ENCODE measurements around the gene SRSF10. TPM values are rescaled to one million over a fixed set of nuclear protein-coding genes. Genes with fewer than 3 reads are reported as not detected.

SRSF10 gene
- total RNA-seq: 74.4 and 92.8 TPM in 2 replicates

DNA sequence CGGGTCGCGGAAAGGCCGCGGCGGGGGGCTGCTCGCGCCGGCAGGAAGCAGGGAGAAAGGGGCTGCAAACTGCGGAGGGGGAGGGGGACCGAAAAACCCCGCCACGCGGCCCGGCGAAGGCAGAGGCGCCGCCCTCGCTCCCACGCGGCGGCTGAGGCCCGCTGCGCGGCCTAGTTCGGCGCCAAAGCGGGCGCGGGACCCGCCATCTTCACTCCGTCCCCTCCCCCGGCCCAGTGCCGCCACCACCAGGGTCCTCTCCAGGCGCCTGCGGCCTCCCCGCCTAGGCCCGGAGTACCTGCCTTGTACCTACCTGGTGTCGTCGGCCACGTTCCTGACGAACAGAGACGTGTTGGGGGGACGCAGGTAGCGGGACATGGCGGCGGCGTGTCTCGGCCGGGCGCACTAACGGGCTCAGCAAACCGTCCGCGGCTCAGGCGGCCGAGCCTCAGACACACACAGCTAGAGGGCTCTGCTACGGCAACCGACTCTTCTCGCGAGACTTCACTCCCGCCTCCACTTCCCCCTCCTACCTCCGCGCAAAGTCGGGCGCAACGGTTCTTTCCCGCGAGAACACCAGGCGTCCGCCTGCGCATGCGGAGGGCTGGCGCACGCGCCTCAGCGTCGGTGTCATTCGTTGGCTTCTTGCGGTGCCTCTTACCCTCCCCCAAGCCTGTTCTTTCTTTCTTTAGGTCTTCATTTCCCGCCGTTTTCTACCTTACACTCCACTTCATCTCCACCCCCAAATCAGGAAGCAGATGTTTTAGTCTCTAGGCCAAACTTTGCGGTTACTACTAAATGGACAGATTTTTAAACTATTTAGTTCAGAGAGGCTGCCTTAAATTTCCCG is at the start of gene SRSF10:
Gene SRSF10, minus strand, starts transcription at position 447 of the 847 bp plus-strand sequence. Its CDS starts 72 bp downstream, at position 375.

DNA sequence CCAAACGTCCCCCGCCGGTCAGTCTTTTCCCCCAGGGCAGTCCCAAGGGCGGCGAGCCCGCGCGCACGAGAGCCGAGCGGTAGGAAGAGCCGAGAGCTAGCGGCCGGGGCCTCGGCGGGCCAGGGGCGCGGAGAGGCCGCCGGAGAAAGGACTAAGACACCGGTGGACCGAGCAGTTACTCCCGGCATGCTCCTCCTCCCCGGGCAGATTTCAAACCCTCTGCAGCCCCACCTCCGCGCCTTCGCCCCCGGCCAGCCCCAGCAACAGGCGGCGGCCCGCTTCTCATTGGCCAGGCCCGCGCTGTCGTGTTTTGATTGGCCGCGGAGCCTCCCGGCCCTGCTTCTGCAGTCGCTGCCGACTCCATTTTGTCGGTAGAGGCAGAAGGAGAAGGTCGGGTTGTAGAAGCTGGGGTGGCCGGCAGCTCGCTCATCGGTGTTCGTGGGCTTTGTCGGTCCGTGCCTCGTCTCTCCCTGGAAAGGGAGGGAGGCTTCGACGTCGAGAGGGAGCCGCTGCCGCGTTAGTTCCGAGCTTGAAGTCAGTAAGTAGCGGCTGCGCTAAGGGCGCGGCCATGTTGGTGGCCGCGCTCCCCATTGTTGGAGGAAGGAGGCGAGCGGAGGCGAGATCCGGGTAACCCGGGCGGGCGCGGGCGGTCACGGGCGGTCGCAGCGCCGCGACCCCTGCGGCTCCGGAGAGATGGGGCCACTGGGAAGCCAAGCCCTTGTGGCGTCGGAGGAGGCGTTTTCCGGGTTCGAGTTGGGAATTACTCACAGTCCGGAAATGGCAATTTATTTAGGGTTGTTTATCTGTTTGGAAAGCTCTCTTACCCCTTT is 20.5 kb downstream of the SRSF10 start, which contains the start of gene PNRC2:
Gene PNRC2, plus strand, starts transcription at position 368 of the 830 bp plus-strand sequence. CDS start 1,630 bp downstream, outside the sequence.

Small RNAs within 50 kb of the gene (small RNA-seq; reads per million reads assigned to genes)
- not detected for gene MIR378F

Other genes starting within 250 kb of the SRSF10 start
- 47.9 and 51.4 TPM in 2 replicates for gene ELOA, start 236.9 kb downstream of the SRSF10 start, total RNA-seq
- 27.4 and 30.5 TPM in 2 replicates for gene PITHD1, start 201.9 kb downstream of the SRSF10 start, total RNA-seq
- gene LYPLA2, start 189.2 kb downstream of the SRSF10 start, total RNA-seq: 36.7 and 45.1 TPM in 2 replicates
- gene GALE, start 179.6 kb downstream of the SRSF10 start, total RNA-seq: 15.3 and 16.9 TPM in 2 replicates
- gene HMGCL, start 154.9 kb downstream of the SRSF10 start, total RNA-seq: 43.3 and 44.2 TPM in 2 replicates
- 19.1 and 21.6 TPM in 2 replicates for gene FUCA1, start 112.0 kb downstream of the SRSF10 start, total RNA-seq
- gene CNR2, start 67.0 kb downstream of the SRSF10 start, total RNA-seq: not detected in 2 replicates
- gene PNRC2, start 20.5 kb downstream of the SRSF10 start, total RNA-seq: 65.5 and 74.3 TPM in 2 replicates
- gene MYOM3, start 131.8 kb upstream of the SRSF10 start, total RNA-seq: 0.12 and 0.16 TPM in 2 replicates
- gene IL22RA1, start 162.8 kb upstream of the SRSF10 start, total RNA-seq: 0.12 TPM in 1 of 2 replicates, not detected in the other
- 0.32 and 0.36 TPM in 2 replicates for gene IFNLR1, start 207.0 kb upstream of the SRSF10 start, total RNA-seq

Measured in hair follicle dermal papilla cell (primary cell).